ENCODE data around the gene ECT2L. TPM values are rescaled to one million over a fixed set of nuclear protein-coding genes. Genes with fewer than 3 reads are reported as not detected.

The ECT2L gene
- total and polyA plus RNA-seq, 2 experiments from 2014 or later: not detected

DNA sequence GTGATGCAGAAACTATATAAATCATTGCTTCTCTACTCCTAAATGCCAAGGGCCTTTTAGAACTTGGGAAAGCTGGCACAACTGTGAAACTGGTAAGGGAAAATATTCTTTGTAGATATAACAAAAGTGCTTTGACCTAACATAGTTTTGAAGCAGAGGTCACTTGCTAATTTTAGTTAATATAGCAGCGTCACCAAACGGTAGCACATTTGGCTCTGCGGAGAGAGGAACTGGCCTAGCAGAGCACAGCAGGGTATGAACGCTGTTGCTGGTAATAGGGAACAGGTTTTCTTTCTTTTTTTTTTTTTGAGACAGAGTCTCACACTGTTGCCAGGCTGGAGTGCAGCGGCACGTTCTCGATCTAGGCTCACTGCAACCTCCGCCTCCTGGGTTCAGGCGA is 67.4 kb downstream of the ECT2L start:
- no peaks in the 10 kb centered on the region for H3K36me3 ChIP-seq
- H3K27me3 ChIP-seq: no peaks in the 10 kb centered on the region
- DNase-seq (ENCODE audit: low read depth in 1 of 2, low spot score in 1 of 2): peak in 1 of 2 donors; percentile 27
- H3K9me3 ChIP-seq (ENCODE audit: low read depth): no peaks in the 10 kb centered on the region
- H3K27ac ChIP-seq: peak overlapping the region; percentile 24
- H3K4me1 ChIP-seq (ENCODE audit: low read depth): peaks cover 11% of the 10 kb centered on the region
- no peak overlapping the region for H3K4me3 ChIP-seq
- TF ChIP-seq, protein P1, sequence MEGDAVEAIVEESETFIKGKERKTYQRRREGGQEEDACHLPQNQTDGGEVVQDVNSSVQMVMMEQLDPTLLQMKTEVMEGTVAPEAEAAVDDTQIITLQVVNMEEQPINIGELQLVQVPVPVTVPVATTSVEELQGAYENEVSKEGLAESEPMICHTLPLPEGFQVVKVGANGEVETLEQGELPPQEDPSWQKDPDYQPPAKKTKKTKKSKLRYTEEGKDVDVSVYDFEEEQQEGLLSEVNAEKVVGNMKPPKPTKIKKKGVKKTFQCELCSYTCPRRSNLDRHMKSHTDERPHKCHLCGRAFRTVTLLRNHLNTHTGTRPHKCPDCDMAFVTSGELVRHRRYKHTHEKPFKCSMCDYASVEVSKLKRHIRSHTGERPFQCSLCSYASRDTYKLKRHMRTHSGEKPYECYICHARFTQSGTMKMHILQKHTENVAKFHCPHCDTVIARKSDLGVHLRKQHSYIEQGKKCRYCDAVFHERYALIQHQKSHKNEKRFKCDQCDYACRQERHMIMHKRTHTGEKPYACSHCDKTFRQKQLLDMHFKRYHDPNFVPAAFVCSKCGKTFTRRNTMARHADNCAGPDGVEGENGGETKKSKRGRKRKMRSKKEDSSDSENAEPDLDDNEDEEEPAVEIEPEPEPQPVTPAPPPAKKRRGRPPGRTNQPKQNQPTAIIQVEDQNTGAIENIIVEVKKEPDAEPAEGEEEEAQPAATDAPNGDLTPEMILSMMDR (IDR thresholded peaks at IDR 0.05; ENCODE audit: low read depth, low read length): no peak

DNA sequence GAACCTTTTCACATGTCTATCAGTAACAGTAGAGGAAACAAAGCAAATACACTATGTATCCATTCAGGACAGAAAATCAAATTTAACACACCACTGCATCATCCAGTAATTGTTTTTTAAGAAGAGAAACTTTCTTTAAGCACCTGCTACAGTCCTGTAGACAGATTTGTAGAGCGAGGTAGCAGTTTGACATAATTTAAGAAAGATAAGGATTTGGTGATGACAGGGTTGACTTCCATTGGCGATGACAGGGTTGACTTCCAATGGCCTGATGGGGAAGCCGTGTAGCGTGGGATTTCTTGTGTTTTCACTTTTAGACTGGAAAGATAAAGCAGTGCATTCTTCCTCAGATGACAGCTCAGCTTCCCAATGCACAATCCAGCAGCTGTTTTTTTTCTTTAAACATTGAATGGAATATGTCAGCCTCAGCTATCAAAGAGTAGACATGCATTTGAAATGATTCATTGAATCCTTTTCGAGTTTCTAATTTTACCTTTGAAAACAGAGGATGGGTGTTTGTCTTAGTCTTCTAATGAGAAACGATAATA is 68.5 kb downstream of the ECT2L start:
- no peak overlapping the region for H3K27ac ChIP-seq
- no peaks in the 10 kb centered on the region for H3K36me3 ChIP-seq
- H3K9me3 ChIP-seq (ENCODE audit: low read depth): no peaks in the 10 kb centered on the region
- H3K27me3 ChIP-seq: no peaks in the 10 kb centered on the region
- TF ChIP-seq, protein P1 (IDR thresholded peaks at IDR 0.05; ENCODE audit: low read depth, low read length): no peak
- no peak overlapping the region for H3K4me3 ChIP-seq
- DNase-seq (ENCODE audit: low read depth in 1 of 2, low spot score in 1 of 2): peak in 1 of 2 donors; percentile 30
- H3K4me1 ChIP-seq (ENCODE audit: low read depth): peaks cover 20% of the 10 kb centered on the region

DNA sequence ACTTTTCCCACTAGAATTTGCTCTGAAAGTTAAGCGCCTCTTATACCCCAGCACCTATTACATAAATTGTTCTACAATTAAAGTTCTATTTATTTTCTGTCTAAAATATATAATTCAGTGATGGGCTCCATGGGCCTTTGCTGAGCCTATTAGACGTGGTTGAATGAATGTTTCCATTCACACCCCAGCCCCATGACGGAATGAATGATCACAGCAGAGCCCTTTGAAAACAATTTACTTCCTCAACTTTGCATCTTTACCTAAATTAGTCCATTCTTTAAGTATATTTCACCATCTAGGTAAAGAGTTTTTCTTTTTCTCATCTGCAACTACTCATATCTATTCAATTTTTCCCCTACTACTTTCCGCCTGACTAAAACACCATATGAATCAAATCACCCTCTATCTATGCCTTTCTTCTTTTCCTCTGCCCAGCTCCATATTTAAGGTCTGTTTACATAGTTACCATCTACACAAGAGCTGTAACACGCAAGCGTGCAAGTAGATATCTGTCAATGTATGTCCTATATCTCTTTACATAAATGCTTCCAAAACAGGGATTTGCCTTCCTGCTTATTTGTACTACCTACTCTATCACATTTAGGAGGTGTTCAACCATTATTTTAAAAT is 69.7 kb downstream of the ECT2L start:
- Histone ChIP-seq H3K4me1 (ENCODE audit: low read depth) (peaks cover 24% of the 10 kb centered on the region), H3K4me3 (no peak overlapping the region), H3K9me3 (ENCODE audit: low read depth) (no peaks in the 10 kb centered on the region), H3K27me3 (no peaks in the 10 kb centered on the region), H3K36me3 (no peaks in the 10 kb centered on the region), H3K27ac (no peak overlapping the region)
- TF ChIP-seq, protein P1 (IDR thresholded peaks at IDR 0.05; ENCODE audit: low read depth, low read length): no peak
- DNase-seq (ENCODE audit: low read depth in 1 of 2, low spot score in 1 of 2): no peak

DNA sequence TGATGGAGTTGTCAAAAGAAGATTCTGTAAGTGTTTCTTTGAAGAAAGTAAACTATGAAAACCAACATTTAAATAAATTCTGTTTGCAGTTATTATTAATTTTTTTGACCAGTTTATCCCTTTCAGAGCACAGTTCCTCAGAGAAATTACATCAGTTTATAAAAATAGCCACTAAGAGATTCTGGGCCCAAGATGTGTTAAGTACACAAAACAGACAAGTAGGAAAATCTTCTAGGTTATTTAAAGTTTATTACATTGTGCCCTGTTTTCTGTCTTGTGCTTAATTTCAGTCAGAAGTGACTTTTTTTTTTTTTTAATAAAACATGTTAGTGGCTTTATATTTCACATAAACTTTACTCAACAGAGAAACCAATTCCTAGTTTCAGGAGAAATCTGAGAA is 72.3 kb downstream of the ECT2L start:
- H3K27me3 ChIP-seq: no peaks in the 10 kb centered on the region
- peaks cover 24% of the 10 kb centered on the region for H3K4me1 ChIP-seq (ENCODE audit: low read depth)
- no peak for DNase-seq (ENCODE audit: low read depth in 1 of 2, low spot score in 1 of 2)
- TF ChIP-seq, protein P1 (IDR thresholded peaks at IDR 0.05; ENCODE audit: low read depth, low read length): no peak
- H3K36me3 ChIP-seq: no peaks in the 10 kb centered on the region
- H3K27ac ChIP-seq: no peak overlapping the region
- no peak overlapping the region for H3K4me3 ChIP-seq
- no peaks in the 10 kb centered on the region for H3K9me3 ChIP-seq (ENCODE audit: low read depth)

DNA sequence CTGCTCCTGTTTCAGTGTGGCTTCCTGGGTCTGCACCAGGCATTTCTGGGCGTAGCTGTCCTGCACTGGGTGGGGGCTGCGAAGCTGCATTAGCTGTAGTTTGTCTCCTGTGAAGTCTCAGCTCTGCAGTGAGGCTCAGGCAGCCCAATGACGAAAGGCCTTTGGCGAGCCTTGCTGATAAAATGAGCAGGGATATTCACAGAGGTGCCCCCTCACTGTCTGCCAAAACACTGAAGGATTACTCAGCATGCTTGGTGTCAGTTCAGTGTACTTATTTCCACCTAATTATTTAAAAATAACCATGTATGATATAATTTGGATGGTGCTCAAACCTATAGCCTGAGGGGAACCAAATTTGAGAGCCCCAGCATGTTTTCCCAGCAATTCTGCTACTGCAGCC is 73.5 kb downstream of the ECT2L start:
- Histone ChIP-seq H3K27ac (peak overlapping the region; percentile 65), H3K4me1 (ENCODE audit: low read depth) (peaks cover 29% of the 10 kb centered on the region), H3K27me3 (no peaks in the 10 kb centered on the region), H3K9me3 (ENCODE audit: low read depth) (no peaks in the 10 kb centered on the region), H3K36me3 (no peaks in the 10 kb centered on the region), H3K4me3 (no peak overlapping the region)
- TF ChIP-seq, protein P1 (IDR thresholded peaks at IDR 0.05; ENCODE audit: low read depth, low read length): no peak
- peak; percentile 56 to 61 for DNase-seq (ENCODE audit: low read depth in 1 of 2, low spot score in 1 of 2)

All from cardiac muscle cell (in vitro differentiated cells and primary cell).